Gastrocnemius medialis (tissue), 4 donors: Measurements from ENCODE around the gene CNNM2.

Source experiments
- POLR2A ChIP-seq, 2 donors: fragments of 450-650 bp; IDR thresholded peaks; one replicate each; pipeline ENCODE4 v1.6.1; 2017; ENCODE audit warnings: antibody characterized with exemption in 2 of 2, mild to moderate bottlenecking in 2 of 2, moderate library complexity in 2 of 2
- TF ChIP-seq, protein P1 (sequence below), 5 experiments: fragments of 450-650 bp in 3 of 5; fragments of 200-600 bp in 2 of 5; sonication (generic) in 2 of 5; IDR thresholded peaks in 4 of 5; conservative IDR thresholded peaks in 1 of 5; 1 replicate in 4 of 5; 2 replicates in 1 of 5; pipeline ENCODE4 v1.5.1; 2016 to 2019; ENCODE audit warnings: antibody characterized with exemption in 5 of 5, mild to moderate bottlenecking in 3 of 5, moderate library complexity in 3 of 5

- TF ChIP-seq, protein P1, sequence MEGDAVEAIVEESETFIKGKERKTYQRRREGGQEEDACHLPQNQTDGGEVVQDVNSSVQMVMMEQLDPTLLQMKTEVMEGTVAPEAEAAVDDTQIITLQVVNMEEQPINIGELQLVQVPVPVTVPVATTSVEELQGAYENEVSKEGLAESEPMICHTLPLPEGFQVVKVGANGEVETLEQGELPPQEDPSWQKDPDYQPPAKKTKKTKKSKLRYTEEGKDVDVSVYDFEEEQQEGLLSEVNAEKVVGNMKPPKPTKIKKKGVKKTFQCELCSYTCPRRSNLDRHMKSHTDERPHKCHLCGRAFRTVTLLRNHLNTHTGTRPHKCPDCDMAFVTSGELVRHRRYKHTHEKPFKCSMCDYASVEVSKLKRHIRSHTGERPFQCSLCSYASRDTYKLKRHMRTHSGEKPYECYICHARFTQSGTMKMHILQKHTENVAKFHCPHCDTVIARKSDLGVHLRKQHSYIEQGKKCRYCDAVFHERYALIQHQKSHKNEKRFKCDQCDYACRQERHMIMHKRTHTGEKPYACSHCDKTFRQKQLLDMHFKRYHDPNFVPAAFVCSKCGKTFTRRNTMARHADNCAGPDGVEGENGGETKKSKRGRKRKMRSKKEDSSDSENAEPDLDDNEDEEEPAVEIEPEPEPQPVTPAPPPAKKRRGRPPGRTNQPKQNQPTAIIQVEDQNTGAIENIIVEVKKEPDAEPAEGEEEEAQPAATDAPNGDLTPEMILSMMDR (IDR thresholded peaks at IDR 0.05 in 4 of 5, conservative IDR thresholded peaks at IDR 0.05 in 1 of 5), result no peak
- TF ChIP-seq POLR2A (IDR thresholded peaks at IDR 0.05), result no peak
Observed at GRCh38 chr10:103117247-103117646, 199.2 kb downstream of the CNNM2 start.
